Activated CD8-positive, alpha-beta memory T cell treated with anti-CD3 and anti-CD28 coated beads for 4 hours (primary cell): ENCODE measurements around the gene TJP3.

ENCODE experiments used
- DNase-seq, 2 donors: peaks; one replicate each; pipeline ENCODE4 v3.0.0-alpha.2; 2020; ENCODE audit warnings: low read depth in 2 of 2

TJP3 gene

DNA sequence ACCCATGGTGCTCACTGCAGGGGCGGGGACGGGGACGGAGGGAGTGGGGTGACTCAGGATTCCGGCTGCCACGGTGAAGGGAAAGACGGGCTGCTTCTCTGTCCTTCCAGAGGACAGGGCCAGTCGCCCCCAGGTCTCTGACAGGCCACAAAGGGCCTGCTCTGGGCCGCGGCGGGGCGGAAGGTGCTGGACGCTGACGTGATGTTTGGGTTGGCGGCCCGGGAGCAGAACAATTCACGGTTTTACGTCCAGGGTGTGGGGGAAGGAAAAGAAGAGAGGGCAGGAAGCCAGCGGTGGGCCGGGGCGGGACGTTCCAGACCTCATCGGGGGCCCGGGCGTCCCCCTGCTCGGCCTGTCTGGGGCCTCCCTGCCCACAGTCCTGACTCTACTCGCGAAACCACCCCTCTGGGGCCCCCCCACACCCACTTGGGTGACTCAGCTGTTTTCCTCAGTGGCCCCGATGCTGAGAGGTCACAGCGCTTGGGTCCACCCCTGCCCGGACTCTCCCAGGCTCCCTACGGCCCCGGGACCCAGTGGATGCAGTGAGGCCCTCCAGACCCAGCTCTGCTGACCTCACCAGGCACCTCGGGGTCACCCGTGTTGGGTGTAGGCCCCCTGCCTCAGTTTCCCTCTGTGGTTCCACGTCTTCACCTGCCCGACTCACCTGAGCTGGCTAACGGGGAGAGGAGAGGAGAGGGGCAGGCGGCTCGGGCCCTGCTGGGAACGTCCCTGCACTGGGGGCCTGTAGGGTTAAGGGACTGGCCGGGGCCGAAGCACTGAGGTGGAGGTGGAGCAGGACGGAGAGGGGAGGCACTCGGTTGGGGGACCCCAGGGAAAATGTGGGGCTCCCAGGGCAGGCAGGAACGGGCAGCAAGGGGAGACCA, 37.1 kb upstream of the TJP3 start:
- DNase-seq: peak; percentile 13 to 28

GRCh38 chr19:3671680-3672574, 36.3 kb upstream of the TJP3 start:
- DNase-seq: no peak

DNA sequence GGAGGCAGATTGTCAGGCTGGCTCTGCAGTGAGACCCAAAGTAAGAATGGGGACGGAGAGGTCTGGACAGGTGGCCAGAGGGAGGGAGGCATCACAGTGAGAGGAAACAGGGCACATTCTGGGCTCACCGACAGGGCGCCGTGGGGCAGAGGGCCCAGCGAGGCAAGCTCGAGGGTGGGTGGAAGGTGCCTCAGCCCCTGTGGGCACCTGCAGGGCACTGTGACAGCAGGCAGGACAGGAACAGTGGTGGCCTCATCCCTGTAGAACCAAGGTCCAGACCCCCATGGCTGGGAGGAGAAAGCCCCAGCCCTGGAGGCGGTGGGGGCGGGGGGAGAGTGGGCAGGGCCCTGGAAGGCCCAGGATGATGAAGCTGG, 35.6 kb upstream of the TJP3 start:
- no peak for DNase-seq

DNA sequence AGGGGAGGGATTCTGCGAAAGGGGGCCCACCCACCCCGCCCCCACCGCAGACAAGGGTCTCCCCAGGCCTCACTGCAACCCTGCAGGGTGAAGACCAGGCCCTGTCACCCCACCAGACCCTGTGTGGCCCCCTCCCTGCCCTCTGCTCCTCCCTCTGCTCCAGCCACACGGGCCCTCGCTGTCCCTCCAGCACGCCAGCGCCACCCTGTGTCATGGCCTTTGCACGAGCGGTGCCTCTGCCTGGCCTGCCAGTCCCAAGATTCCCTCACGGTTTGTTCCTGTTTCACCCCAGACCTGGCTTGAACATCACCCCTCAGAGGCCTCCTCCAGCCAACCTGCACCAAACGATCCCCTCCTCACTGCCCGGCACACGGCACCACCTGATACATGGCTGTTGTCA, 35.2 kb upstream of the TJP3 start:
- DNase-seq: no peak

DNA sequence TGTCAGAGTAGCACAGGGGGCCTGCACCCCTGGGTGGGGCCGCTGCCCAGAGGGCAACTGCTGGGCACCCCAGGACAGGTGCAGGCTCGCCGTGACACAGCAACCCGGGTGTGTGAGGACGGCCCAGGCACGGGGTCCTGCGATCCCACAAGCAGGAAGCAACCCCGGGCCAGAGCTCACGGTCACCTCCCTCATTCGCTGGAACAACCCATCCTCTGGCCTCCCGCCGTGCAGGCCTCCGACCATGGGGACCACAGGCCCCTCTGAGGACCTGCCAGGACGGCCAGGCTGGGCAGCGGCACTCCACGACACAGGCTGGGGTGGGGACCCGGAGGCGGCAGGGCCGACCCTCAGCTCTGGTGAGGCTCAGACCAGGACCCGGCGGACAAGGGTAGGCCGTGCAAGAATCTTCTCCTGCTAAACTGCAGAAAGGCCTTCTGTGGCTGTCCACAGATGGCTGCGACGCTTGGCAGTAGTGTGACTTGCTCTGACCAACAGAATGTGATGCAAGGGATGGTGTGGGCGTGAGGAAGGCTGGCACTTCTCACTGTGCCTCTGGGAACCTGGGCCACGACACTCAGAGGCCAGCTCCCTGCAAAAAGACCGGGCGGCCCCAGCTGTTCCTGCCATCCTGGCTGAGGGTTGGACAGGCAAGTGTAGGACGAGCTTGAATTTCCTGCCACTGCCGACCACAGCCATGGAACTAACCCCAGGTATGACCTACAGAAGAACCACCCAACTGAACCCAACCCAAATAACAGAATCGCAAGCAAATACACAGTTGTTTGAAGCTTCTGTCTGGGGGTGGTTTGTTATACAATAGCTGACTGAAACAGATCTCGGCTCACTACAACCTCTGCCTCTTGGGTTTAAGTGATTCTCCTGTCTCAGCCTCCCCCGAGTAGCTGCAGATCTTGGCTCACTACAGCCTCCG, 34.4 kb upstream of the TJP3 start:
- DNase-seq: no peak

DNA sequence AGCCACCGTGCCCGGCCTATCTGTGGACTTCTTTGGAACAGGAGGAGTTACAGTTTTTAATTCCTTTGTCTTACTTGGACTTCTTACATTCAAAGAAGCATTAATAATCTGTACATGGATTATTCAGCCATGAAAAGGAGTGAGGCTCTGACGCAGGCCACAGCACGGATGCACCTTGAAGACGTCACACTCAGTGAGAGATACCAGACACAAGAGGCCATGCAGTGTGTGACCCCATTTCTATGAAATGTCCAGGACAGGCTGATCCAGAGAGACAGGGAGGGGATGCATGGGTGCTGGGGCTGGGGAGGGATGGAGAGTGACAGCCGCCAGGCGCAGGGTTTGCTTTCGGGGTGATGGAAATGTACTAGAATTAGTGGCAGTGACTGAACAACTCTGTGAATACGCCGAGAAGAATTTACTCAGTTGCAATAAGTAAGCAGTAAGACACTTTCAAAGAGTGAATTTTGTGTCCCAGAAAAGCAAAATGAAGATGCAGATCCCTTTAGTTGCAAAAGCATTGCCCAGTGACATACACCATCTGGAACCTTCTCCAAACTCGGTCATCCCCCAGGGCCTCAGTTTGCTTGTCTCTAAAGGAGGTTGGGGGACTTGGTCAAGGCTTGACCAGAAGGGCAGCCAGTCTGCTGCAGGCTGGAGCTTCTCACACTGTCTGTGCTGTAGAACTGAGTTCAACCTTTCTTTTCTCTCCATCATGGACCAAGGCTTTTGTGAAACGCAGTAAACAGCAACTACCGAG, 33.2 kb upstream of the TJP3 start:
- DNase-seq: no peak

DNA sequence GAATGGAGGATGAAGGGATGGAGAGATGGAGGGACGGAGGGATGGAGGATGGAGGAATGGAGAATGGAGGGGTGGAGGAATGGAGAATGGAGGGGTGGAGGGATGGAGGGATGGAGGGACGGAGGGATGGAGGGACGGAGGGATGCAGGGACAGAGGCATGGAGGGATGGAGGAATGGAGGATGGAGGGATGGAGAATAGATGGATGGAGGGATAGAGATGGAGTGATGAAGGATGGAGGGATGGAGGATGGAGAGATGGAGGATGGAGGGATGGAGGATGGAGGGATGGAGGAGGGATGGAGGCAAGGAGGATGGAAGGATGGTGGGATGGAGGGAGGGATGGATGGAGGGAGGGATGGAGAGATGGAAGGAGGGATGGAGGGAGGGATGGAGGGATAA, 30.0 kb upstream of the TJP3 start:
- DNase-seq: no peak

GRCh38 chr19:3679138-3679537, 29.0 kb upstream of the TJP3 start:
- no peak for DNase-seq

GRCh38 chr19:3679581-3679980, 28.6 kb upstream of the TJP3 start:
- DNase-seq: no peak

DNA sequence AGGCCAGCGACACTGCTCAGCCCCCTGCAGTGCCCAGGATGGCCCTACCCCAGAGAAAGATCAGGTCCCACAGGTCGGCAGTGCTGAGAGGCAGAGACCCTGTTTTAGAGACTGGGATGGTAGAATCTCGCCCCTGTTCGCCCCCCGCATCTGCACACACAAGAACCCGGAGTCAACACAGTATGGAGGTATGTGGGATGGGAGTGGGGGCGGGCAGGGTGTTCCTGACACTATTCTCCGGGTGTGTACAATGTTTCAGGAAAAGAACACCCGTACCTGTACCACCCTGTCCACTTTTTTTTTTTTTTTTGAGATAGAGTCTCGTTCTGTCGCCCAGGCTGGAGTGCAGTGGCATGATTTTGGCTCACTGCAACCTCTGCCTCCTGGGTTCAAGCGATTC, 27.2 kb upstream of the TJP3 start:
- DNase-seq: no peak

GRCh38 chr19:3682286-3682685, 25.9 kb upstream of the TJP3 start:
- no peak for DNase-seq

DNA sequence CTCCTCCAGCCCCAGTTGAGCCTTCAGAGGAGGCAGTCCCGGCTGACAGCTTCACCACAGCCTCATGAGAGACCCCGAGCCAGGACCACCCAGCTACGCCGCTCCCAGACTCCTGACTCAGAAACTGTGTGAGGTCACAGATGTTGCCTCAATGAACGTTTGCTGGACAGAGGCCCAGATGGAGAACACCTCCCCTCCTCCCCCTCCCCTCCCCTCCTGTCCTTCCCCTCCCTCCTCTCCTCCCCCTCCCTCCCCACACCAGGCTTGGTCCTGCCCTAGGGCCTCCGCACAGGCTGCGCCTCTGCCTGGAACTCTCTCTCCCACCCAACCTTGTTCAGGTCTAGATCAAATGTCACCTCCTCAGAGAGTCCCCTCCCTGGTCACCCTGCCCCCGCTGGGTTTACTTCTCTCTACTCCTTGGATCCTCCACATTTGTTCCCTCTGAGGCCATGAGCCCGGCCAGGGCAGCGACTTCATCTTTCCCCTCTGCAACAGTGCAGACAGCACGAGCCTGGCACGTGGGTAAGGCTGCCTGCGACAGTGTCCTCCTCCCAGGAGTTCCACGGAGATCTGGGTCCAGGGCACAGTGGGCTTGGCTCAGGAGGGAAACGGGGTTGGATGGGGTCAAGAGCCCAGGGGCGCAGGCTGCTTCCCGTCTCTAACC, 25.3 kb upstream of the TJP3 start:
- DNase-seq: no peak

DNA sequence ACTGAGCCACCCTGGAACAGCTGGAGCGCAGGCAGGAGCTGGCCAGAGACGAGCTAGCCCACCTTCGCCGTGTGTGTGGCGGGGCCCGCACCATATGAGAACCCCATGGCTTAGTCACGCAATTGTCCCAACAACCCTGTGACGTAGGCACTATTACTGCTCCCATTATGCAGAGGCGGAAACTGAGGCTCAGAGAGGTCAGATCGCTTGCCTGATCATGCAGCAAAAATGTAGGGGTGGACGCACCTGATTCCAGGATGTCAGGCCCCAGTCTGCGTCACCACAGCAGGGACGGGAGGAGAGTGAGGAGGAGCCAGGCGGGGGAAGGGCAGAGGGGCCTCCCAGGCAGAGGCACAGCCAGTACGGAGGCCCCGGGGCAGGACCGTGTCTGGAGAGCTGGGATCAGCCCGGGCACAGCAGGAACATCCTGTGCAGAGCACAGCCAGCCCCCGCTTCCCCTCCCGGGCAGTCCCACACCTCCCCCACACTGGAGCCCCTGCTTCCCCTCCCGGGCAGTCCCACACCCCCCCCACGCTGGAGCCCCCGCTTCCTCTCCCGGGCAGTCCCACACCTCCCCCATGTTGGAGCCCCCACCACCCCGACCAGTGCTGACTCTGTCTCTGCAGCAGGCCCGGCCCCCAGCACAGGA, 24.7 kb upstream of the TJP3 start:
- DNase-seq: no peak

DNA sequence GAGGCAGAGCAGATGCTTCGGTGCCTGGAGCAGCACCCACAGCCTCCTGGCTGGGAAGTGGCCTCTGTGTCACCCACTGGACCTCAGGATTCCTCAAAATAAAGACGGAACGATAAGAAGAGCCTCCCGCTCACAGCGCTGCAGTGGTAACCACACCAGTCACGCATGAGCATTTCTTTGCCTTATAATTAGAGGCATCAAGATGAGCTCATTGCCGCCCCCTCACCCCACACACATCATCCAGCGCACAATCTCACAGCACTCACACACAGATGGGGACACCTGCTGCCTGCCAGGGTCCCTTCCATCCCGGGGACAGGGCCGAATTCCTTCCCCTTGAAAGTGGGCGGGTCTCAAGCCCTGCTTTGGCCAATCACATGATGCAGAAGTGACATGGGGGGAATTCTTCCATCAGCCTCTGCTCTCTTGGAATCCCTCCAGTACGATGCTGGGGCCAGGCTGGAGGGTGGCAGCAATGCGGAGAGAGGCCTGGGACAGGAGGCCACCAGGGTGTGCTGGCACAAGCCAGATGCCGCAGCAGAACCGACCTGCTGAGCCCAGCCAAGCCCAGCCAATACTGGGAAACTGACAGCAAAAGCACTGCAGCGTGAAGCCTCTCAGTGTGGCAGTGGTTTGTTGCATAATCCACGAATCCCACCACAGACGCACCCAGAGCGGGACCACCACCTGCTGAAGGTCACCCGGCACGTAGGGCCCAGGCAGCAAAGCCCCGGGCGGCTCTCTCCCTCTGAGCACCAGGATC, 23.9 kb upstream of the TJP3 start:
- no peak for DNase-seq

DNA sequence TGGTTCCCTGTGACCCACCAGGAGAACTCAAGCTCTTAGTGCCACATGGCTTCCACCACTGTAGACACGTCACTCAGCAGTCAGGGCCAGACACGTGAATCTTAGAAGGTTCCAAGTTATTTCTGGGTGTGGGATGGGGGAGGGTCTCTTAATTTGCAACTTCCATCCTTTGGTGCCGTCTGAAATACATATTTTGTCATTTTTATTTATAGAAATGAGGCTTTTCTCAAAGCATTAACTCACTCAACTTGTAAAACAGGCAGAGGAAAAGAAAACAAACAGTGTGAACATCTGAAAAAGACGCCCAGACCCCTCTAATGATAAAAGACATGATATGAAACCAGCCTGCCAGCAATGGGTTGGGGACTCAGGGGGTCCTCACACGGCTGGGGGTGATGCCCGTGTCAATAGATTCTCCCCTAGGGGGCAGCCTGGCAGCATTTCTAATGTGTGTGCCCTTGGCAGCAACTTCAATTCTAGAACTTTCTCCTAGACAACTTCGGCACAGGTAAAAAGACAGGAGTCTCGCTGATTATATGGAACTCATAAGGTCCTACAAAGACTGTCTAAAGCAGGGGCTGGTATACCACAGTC, 23.3 kb upstream of the TJP3 start:
- no peak for DNase-seq

GRCh38 chr19:3687393-3687773, 20.8 kb upstream of the TJP3 start:
- DNase-seq: no peak

GRCh38 chr19:3687774-3688706, 20.1 kb upstream of the TJP3 start:
- DNase-seq: no peak
